Hepatocyte (in vitro differentiated cells): ENCODE results near the gene P3H3.

Experiments
- EZH2 ChIP-seq: fragments of 200-600 bp; sonication (generic); IDR thresholded peaks from 2 replicates; pipeline ENCODE4 v1.6.1; 2016; ENCODE audit warnings: antibody characterized with exemption, mild to moderate bottlenecking, borderline replicate concordance
- EZH2phosphoT487 ChIP-seq: fragments of 200-600 bp; sonication (generic); IDR thresholded peaks from one replicate; pipeline ENCODE4 v1.6.1; 2018; ENCODE audit warnings: antibody characterized with exemption, mild to moderate bottlenecking, low read depth, moderate library complexity; ENCODE audit not compliant: unreplicated experiment, severe bottlenecking
- TF ChIP-seq, protein P1 (sequence below): fragments of 200-600 bp; sonication (generic); IDR thresholded peaks from 2 replicates; pipeline ENCODE4 v1.5.1; 2016; ENCODE audit warnings: antibody characterized with exemption, mild to moderate bottlenecking; ENCODE audit not compliant: poor library complexity

DNA sequence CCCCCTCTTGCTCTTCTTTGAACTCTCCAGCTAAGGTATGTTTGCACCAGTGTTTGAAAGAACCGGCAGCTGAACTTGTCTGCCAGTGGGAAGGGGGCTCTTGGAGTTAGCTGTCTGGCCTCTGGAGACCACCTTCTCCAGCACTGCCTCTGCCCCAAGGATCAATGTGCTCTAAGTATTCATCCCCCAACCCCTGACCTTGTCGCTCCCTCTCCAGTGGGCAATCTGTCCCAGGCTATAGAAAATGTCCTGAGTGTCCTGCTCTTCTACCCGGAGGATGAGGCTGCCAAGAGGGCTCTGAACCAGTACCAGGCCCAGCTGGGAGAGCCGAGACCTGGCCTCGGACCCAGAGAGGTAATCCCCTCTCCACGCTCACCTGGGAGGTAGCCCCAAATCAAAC, 2.8 kb downstream of the P3H3 start:
- TF ChIP-seq, protein P1, sequence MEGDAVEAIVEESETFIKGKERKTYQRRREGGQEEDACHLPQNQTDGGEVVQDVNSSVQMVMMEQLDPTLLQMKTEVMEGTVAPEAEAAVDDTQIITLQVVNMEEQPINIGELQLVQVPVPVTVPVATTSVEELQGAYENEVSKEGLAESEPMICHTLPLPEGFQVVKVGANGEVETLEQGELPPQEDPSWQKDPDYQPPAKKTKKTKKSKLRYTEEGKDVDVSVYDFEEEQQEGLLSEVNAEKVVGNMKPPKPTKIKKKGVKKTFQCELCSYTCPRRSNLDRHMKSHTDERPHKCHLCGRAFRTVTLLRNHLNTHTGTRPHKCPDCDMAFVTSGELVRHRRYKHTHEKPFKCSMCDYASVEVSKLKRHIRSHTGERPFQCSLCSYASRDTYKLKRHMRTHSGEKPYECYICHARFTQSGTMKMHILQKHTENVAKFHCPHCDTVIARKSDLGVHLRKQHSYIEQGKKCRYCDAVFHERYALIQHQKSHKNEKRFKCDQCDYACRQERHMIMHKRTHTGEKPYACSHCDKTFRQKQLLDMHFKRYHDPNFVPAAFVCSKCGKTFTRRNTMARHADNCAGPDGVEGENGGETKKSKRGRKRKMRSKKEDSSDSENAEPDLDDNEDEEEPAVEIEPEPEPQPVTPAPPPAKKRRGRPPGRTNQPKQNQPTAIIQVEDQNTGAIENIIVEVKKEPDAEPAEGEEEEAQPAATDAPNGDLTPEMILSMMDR, result no peak
- no peak for TF ChIP-seq EZH2
- no peak for TF ChIP-seq EZH2phosphoT487
